ENCODE measurements around the gene DDX59.
A peak's percentile ranks its signal among the peaks of the same experiment; 100 is the strongest.
"Not testable (repeated sequence)": the region's sequence is repeated elsewhere in the genome, so short reads cannot be mapped to it uniquely, and the experiment has no call there.

DDX59 gene

DNA sequence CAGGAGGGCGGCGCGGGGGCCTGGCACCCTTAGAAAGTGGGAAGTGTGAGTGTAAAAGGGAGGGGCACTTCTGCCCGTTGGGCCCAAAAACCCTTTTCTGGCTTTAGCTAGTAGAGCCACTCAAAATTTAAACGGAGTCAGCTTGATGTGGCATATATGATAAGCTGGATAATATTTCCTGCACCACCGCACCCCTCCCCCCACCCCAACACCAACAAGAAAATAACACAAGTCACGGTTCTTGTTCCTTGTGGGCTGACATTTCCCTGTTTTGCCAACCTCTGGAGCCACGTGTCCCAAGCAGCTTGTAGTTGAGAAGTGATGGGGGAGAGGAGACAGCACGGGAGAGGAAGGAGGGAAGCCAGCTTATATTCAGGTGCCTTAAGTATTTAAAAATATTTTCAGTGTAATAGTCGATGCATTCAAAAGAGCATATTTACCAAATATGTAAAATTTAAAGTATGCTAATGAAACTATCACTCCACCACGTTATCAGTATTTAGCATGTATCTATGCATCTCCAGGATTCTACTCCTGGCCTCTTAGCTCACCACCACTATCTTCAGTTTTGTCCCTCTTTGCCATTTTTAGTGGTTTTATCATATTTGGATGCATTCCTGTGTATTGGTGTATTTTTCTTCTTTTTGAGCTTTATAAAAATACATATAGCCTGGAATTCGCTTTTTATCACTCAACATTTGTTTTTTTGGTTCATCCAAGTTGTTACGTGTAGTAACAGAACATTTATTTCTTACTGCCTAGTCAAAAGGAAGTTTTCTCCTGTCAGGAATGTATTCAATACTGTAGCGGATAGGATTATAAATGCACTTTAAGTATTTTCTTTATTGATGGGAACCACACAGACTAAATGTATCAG is 773 bp upstream of the DDX59 start:
- no peak for DNase-seq

- DNase-seq = no peak
These were observed 993 bp downstream of the DDX59 start for GRCh38 chr1:200668514-200669313.

DNA sequence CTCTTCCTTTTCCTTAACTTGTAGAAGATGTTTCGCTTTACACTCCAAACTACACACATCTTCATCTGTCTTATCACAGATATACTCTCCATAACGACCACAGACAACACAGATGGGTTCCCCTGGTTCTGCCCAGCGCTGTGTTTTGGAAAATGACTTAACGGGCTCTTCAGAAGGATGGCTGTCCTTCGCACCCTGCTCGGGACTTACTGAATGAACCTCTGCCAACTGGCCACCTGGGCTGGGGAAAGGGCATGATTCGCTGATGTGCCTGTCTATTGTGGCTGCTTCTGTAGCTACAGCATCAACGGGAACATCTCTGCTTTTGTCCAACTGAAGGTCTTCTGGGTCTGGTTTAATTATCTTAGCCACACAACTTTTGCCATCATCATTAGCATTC is 3.4 kb downstream of the DDX59 start:
- no peak for DNase-seq

- no peak for DNase-seq
These were observed 3.8 kb downstream of the DDX59 start for GRCh38 chr1:200665861-200666260.

GRCh38 chr1:200660719-200661118 is 9.0 kb downstream of the DDX59 start:
- no peak for DNase-seq

- DNase-seq = no peak
These were observed 10.4 kb downstream of the DDX59 start for GRCh38 chr1:200659269-200659668.

- DNase-seq = no peak
These were observed 11.5 kb downstream of the DDX59 start for GRCh38 chr1:200658037-200658818.

DNA sequence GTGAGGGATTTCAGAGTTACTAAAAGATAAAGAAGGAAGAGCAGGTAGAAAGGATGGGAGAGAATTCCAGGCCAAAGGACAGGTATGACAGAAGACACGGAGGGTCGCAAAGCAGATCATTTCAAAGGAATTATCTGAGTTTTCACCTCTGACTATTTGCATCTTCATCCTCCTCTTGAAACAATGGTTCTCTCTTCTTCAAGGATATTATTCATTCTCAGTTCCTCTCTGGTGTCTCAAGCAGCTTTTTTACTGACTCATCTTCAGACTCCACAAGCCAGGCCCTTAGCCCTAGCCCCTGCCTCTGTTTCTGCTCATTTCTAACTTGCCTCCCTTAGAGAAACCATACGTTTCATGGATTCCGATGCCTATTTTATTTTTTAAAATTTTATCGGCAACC is 15.0 kb downstream of the DDX59 start:
- no peak for DNase-seq

- no peak for DNase-seq
These were observed 16.7 kb downstream of the DDX59 start for GRCh38 chr1:200653022-200653462.

DNA sequence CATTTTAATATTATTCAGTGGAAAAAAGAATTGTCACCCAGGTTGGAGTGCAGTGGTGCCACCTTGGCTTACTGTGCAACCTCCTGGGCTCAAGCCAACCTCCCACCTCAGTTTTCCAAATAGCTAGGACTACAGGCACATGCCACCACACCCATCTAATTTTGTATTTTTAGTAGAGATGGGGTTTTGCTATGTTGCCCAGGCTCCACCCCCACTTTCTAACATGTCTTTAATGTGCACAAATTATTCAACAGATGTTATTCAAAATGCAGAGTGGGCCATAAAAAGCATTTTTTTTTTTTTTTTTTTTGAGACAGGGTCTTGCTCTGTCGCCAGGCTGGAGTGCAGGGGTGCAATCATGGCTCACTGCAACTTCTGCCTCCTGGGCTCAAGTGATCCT is 17.3 kb downstream of the DDX59 start:
- DNase-seq = no peak

DNA sequence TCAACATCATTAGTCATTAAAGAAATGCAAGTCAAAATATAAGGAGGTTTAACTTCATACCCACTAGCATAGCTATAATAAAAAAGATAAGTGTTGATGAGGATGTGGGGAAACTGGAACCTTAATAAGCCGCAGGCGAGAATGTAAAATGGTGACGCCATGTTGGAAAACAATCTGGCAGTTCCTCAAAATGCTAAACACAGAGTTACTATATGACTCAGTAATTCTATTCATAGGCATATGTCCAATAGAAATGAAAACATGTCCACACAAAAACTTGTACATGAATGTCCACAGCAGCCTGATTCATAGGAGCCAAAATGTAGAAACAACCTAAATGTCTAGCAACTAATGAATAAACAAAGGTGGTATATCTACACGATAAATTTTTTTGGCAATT is 23.2 kb downstream of the DDX59 start:
- peak in 1 of 2 donors; percentile 17 for DNase-seq

- no peak for DNase-seq
These were observed 25.7 kb downstream of the DDX59 start for GRCh38 chr1:200644021-200644420.

DNA sequence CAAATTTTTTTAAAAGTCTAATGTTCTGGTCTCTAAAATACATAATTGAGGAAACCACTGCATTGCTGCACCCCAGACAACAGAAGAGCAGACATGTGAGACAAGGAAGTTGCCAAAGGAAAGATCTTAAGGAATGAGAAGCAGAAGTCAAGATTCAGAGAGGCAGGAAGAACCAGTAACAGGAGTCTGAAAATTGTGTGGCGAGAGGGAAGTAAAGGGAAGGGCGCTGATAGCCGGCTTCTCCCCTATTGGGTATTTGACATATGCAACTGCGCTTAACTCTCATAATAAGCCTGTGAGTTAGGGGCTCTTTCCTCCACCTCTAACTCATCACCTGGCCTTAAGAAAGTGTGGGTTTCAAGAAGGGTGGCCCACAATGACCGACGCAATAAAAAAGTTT is 27.2 kb downstream of the DDX59 start:
- peak in 1 of 2 donors; percentile 6 for DNase-seq

- DNase-seq = no peak
These were observed 28.7 kb downstream of the DDX59 start for GRCh38 chr1:200640963-200641401.

DNA sequence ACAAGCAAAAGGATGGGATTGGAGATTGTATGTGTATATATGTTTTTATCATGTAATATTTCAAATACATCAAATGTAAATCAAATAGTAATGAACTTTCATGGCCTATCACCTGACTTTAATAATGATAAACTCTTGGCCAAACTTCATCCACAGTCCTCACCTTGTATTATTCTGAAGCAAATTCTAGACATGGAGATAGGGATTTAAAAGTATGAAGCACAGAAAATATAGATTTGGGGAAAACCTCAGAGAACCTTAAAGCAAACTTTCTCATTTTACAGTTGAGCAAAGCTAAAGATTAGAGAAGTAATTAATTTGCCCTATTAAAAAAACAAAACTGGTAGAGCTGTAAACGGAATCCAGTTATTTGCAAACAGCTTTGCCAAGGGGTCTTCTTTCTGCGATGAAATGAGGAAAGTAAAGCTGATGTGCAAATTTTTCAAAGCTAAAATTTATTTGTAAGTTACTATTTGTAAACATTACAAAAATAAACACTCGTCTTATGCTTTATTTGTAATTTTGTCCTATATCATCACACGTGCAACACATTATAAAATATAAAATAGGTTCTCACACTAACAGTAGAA is 29.2 kb downstream of the DDX59 start:
- no peak for DNase-seq

DNA sequence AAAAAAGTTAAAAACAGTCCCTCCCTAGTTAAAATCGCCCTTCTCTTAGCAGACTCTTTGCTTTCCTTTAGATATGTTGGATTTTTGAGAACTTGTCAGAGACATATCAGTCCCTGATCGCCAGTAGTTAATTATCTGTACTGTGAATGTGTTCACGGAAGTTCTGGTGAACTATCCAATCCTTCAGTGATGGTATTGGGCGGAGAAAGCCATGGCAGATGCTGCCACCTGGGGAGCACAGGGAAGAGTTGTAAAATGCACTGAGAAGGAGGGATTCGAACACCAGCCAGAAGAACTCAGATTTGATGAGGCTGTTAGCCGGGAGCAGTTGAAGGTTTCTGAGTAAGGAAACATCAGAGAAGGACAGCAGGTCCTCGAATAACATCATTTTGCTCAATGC is 31.6 kb downstream of the DDX59 start:
- no peak for DNase-seq

GRCh38 chr1:200636681-200637080 is 33.0 kb downstream of the DDX59 start:
- DNase-seq = no peak

DNA sequence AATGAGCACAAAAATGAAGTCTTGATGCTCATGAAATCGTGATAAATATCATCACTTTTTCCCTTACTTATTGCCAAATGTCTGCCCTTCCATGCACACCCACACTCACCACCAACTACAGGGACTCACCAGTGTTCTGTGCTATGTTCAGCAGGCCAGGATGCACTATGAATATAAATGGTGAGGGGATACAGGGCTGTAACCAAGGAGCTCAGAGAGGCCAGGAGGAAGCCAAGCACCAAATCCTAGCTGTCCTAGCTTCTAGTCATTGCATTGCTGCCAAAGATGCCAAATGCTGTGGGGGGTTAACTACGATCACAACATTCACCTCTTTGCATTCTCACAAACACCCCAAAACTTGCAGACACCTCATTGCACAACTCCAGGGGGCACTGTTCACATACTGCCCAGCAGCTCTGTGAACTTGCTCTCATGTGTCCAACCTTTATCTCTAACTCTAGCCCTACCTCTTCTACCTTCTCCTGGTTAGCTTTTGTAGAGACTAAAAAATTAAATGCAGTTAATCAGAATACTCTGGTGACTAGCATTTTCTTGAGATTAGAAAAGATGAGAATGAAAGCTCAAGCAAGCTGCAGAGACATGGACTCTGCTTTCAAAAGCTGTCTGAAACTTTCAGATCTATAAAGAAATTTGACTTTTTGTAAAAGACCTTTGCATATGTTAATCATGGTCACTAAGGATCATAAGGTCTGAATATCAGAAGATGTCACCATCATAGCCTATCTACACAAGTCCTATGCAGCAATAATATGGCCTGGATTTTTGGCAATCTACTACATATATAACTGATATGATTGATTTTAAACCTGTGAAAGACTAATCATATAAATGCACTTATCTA is 35.2 kb downstream of the DDX59 start:
- DNase-seq = no peak

DNA sequence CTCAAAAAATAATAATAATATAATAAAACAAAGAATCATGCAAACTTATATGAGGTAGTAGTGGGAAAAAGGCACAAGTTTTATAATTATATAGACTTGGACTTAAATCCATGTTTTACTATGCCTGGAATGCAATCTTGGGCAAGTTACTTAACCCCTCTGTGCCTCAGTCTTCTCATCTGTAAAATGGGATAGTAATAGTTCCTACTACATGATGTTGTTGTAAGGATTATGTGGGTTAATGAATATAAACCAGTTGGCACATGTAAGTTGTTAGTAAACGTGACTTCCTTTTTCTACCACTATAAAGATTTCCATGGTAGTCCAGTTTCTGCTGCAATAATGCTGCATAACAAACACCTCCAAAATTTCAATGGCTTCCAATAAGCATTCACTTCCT is 38.3 kb downstream of the DDX59 start:
- no peak for DNase-seq

- DNase-seq = not testable (repeated sequence)
These were observed 39.2 kb downstream of the DDX59 start for GRCh38 chr1:200630515-200630899.

DNA sequence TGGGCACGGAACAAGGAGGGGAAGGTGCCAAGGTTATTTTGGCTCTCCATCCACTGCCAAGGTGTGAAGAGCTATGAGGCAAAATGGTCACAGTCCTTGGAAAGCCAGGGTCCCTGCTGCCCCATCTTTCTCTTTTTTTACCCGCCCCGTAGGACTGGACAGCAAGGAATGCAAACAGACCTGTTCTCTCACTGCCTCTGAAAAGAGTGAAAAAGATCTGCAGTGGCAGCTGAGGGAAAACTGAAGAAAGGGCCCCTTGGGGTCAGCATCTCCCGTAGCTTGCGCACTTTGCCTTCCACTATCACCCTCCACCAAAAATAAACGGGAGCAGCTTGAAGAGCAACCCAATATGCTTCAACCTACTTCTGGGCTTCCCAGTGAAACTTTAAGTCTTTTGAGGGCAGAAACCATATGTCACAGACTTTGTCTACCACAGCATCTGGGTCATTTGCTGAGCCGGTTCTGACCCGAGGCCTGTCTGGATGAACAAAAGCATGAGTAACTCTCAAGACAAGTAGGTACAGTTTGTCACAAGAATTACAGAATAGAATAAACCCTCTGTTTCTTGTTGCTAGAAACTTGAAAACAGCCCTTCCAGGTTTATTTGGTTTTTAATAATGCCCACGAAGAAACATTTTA is 39.7 kb downstream of the DDX59 start:
- no peak for DNase-seq

All from CD4-positive, alpha-beta T cell treated with Interleukin-1 beta for 1 hour (primary cell).